KMS-11 (cell line): ENCODE data around the gene SNTG2.

ENCODE experiments used
- H2AFZ ChIP-seq: fragments of 200-600 bp; sonication (generic); 2 replicates; pipeline ENCODE4 v1.6.1; 2016; ENCODE audit warnings: antibody characterized with exemption, mixed run types, low read depth
- H3K27ac ChIP-seq: fragments of 200-600 bp; sonication (generic); 2 replicates; pipeline ENCODE4 v1.6.1; 2016; ENCODE audit warnings: mild to moderate bottlenecking, mixed run types
- H3K27me3 ChIP-seq: fragments of 200-600 bp; sonication (generic); 2 replicates; pipeline ENCODE4 v1.6.1; 2017; ENCODE audit warnings: mild to moderate bottlenecking, low read depth, mixed run types, moderate library complexity; ENCODE audit not compliant: insufficient read depth
- H3K36me3 ChIP-seq: fragments of 200-600 bp; sonication (generic); 2 replicates; pipeline ENCODE4 v1.6.1; 2017; ENCODE audit warnings: mild to moderate bottlenecking, mixed run types; ENCODE audit not compliant: insufficient read depth
- H3K4me1 ChIP-seq: fragments of 200-600 bp; sonication (generic); 2 replicates; pipeline ENCODE4 v1.6.1; 2016; ENCODE audit warnings: mild to moderate bottlenecking, low read depth, mixed run types; ENCODE audit not compliant: poor library complexity, severe bottlenecking
- H3K4me2 ChIP-seq: fragments of 200-600 bp; sonication (generic); 2 replicates; pipeline ENCODE4 v1.7.0; 2016; ENCODE audit warnings: mild to moderate bottlenecking, mixed run types
- H3K4me3 ChIP-seq: fragments of 200-600 bp; sonication (generic); IDR thresholded peaks from 2 replicates; pipeline ENCODE4 v1.6.1; 2017; ENCODE audit warnings: low read depth, low read length, mixed read lengths; ENCODE audit not compliant: insufficient read depth
- H3K79me2 ChIP-seq: fragments of 200-600 bp; sonication (generic); 2 replicates; pipeline ENCODE4 v1.6.1; 2016; ENCODE audit warnings: low read depth, mixed run types; ENCODE audit not compliant: insufficient read depth
- H3K9ac ChIP-seq: fragments of 200-600 bp; sonication (generic); 2 replicates; pipeline ENCODE4 v1.6.1; 2016; ENCODE audit warnings: mild to moderate bottlenecking, mixed run types
- H4K20me1 ChIP-seq: fragments of 200-600 bp; sonication (generic); 2 replicates; pipeline ENCODE4 v1.6.1; 2016; ENCODE audit warnings: mild to moderate bottlenecking, mixed run types; ENCODE audit not compliant: insufficient read depth
- CTCF ChIP-seq: fragments of 200-600 bp; sonication (generic); conservative IDR thresholded peaks from 2 replicates; pipeline ENCODE4 v1.6.1; 2017; ENCODE audit warnings: low read depth, mild to moderate bottlenecking, antibody characterized with exemption, low read length, moderate library complexity, mixed read lengths

The SNTG2 gene

GRCh38 chr2:910698-911097 is 40.0 kb upstream of the SNTG2 start:
- Histone ChIP-seq H2AFZ (no peak overlapping the region), H3K27ac (no peak overlapping the region), H3K27me3 (no peaks in the 10 kb centered on the region), H4K20me1 (no peaks in the 10 kb centered on the region), H3K4me1 (no peaks in the 10 kb centered on the region), H3K9ac (no peak overlapping the region), H3K36me3 (no peaks in the 10 kb centered on the region), H3K4me3 (no peak overlapping the region), H3K4me2 (no peak overlapping the region), H3K79me2 (no peaks in the 10 kb centered on the region)
- TF ChIP-seq CTCF: no peak

DNA sequence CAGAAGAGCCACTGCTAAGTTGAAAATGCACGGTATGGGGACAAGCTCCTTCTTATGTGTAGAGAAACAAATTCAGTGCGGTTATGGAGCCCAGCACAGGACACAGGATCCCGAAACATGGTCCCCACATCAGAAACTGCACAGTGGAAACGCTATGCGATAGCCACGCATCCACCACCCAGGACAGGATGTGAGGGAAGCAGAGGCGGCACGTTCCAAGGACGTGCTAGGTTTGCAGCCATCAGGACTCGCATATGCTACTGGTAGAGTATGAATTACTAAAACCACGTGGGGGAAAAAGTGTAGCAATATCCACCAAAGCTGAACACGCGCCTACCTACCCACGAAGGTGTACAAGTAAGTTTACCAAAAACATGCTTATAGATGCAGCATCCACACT is 34.7 kb upstream of the SNTG2 start:
- Histone ChIP-seq H2AFZ (no peak overlapping the region), H3K9ac (no peak overlapping the region), H3K79me2 (no peaks in the 10 kb centered on the region), H3K4me3 (no peak overlapping the region), H3K27me3 (no peaks in the 10 kb centered on the region), H3K27ac (no peak overlapping the region), H4K20me1 (no peaks in the 10 kb centered on the region), H3K4me2 (no peak overlapping the region), H3K36me3 (no peaks in the 10 kb centered on the region), H3K4me1 (no peaks in the 10 kb centered on the region)
- TF ChIP-seq CTCF: no peak

GRCh38 chr2:916935-917334 is 33.7 kb upstream of the SNTG2 start:
- Histone ChIP-seq H3K9ac (no peak overlapping the region), H4K20me1 (no peaks in the 10 kb centered on the region), H3K36me3 (no peaks in the 10 kb centered on the region), H3K27ac (no peak overlapping the region), H3K4me2 (no peak overlapping the region), H3K79me2 (no peaks in the 10 kb centered on the region), H3K27me3 (no peaks in the 10 kb centered on the region), H2AFZ (no peak overlapping the region), H3K4me1 (no peaks in the 10 kb centered on the region), H3K4me3 (no peak overlapping the region)
- no peak for TF ChIP-seq CTCF

DNA sequence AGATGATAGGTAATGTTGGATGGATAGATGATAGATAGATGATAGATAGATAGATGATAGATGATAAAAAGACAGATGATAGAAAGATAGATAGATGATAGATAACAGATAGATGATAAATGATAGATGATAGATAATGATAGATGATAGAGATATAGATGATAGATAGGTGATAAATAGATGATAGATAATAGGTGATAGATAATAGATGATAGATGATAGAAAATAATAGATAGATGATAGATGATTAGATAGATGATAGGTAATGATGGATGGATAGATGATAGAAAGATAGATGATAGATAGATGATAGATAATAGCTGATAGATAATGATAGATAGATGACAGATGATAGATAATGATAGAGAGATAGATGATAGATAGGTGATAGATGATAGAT is 31.0 kb upstream of the SNTG2 start:
- Histone ChIP-seq H3K4me3 (no peak overlapping the region), H3K4me2 (no peak overlapping the region), H3K79me2 (no peaks in the 10 kb centered on the region), H3K4me1 (no peaks in the 10 kb centered on the region), H3K36me3 (no peaks in the 10 kb centered on the region), H3K27ac (no peak overlapping the region), H3K9ac (no peak overlapping the region), H2AFZ (no peak overlapping the region), H3K27me3 (no peaks in the 10 kb centered on the region), H4K20me1 (no peaks in the 10 kb centered on the region)
- TF ChIP-seq CTCF: no peak

DNA sequence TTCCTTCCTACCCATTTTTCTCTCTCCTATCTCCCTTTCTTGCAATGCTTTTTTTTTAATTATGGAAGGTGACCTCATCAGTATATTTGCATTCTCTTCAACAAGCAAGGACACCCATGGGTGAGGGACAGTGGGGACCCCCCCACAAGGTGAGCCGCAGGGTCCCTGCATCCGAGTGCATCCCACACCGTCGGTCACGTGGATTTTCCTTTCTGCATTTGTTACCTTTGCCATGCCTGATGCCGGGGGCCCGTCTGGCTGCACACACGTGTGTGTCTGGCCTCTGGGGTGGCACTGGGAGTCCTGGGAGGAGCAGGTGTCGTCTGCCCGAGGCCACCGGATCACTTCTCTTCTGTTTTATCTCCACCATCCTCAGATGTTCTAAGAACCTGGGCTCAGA is 30.1 kb upstream of the SNTG2 start:
- no peaks in the 10 kb centered on the region for H4K20me1 ChIP-seq
- no peak overlapping the region for H3K4me3 ChIP-seq
- no peak overlapping the region for H3K27ac ChIP-seq
- H2AFZ ChIP-seq: no peak overlapping the region
- H3K27me3 ChIP-seq: no peaks in the 10 kb centered on the region
- H3K79me2 ChIP-seq: no peaks in the 10 kb centered on the region
- no peak overlapping the region for H3K4me2 ChIP-seq
- no peak for TF ChIP-seq CTCF
- H3K4me1 ChIP-seq: no peaks in the 10 kb centered on the region
- H3K36me3 ChIP-seq: no peaks in the 10 kb centered on the region
- no peak overlapping the region for H3K9ac ChIP-seq
